Measurements from ENCODE around the gene NBPF1.
"Not testable (repeated sequence)": the region's sequence is repeated elsewhere in the genome, so short reads cannot be mapped to it uniquely, and the experiment has no call there.

- TF ChIP-seq CTCF, MAX, MYC (IDR thresholded peaks at IDR 0.05; ENCODE audit: low read depth, low read length): not testable (repeated sequence)
- TF ChIP-seq POLR2A (IDR thresholded peaks at IDR 0.05; ENCODE audit: extremely low read depth, insufficient read length) = peak; percentile 50
Observed at GRCh38 chr1:16514107-16515055, 99.0 kb downstream of the NBPF1 start, which contains the start of gene RNU1-1.
